Subcutaneous adipose tissue (tissue), 4 donors: ENCODE data around the gene NEUROD6. TPM values are rescaled to one million over a fixed set of nuclear protein-coding genes. Genes with fewer than 3 reads are reported as not detected.

Experiments
- total RNA-seq, 4 donors: library from RNA; depleted of rRNA; stranded (reverse); fragments of >200 nt; gene quantifications; one replicate each; pipeline ENCODE4 v1.1.0, GENCODE V29; 2016
- TF ChIP-seq, protein P1 (sequence below): fragments of 450-650 bp; IDR thresholded peaks from one replicate; pipeline ENCODE4 v1.5.1; 2016; ENCODE audit warnings: low read depth, mild to moderate bottlenecking, control low read depth, antibody characterized with exemption, moderate library complexity

Gene NEUROD6
- total RNA-seq, 4 donors from 2014 or later: not detected

DNA sequence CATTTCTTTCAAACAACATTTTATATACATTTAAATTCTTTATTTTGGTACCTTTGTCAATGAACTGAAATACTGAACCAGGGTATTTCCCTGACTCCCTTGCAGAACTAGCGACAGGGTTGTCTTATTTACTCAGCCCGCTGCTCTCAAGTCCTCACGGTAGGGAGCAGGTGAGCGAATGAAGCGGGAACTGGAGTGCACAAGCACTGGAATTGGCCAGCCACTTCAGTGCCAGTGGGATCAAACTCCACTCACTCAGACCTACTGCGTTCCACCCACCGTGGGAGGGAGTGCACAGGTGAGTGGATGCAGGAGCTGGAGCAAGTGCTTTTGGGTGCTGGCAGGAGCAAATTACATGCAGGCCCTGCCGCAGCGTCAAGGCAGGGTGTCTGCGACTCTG is 28.1 kb upstream of the NEUROD6 start:
- TF ChIP-seq, protein P1, sequence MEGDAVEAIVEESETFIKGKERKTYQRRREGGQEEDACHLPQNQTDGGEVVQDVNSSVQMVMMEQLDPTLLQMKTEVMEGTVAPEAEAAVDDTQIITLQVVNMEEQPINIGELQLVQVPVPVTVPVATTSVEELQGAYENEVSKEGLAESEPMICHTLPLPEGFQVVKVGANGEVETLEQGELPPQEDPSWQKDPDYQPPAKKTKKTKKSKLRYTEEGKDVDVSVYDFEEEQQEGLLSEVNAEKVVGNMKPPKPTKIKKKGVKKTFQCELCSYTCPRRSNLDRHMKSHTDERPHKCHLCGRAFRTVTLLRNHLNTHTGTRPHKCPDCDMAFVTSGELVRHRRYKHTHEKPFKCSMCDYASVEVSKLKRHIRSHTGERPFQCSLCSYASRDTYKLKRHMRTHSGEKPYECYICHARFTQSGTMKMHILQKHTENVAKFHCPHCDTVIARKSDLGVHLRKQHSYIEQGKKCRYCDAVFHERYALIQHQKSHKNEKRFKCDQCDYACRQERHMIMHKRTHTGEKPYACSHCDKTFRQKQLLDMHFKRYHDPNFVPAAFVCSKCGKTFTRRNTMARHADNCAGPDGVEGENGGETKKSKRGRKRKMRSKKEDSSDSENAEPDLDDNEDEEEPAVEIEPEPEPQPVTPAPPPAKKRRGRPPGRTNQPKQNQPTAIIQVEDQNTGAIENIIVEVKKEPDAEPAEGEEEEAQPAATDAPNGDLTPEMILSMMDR: no peak

DNA sequence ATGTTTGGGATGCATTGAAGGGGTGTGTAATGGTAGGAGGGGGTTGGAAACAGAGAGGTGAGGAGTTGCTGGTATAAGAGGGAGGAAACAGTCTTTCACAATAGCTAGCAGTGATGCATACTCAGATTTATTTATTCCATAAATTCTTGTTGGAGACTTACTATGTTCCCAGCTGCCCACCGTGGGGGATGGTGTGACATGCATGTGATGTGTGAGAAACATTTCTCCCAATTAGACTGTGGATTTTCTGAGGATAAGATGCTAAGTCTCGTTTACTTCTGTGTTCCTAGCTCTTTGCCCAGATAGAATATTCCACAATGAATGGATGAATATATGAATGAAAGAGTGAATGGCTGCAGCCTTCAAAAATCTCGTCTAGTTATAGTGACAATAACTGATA is 23.0 kb upstream of the NEUROD6 start:
- TF ChIP-seq, protein P1: no peak

DNA sequence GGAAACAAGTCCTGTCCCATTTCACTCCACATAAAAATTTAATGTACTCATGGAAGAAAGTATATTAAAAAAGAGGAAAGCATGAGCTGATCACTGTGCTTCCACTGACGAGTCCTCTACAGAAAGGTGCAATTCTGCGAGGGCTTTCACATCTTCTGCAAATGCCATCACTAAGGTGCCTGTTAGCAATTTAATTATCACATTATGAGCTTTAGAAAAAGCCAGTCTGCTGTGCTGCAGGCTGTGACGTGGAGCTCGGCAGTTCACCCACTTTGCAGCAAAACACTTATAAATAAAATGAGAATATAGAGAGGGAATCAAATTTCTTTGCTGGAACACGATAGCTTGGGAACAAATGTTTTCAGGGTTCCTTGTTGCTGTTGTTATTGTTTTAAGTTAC is 22.5 kb upstream of the NEUROD6 start:
- TF ChIP-seq, protein P1: no peak

DNA sequence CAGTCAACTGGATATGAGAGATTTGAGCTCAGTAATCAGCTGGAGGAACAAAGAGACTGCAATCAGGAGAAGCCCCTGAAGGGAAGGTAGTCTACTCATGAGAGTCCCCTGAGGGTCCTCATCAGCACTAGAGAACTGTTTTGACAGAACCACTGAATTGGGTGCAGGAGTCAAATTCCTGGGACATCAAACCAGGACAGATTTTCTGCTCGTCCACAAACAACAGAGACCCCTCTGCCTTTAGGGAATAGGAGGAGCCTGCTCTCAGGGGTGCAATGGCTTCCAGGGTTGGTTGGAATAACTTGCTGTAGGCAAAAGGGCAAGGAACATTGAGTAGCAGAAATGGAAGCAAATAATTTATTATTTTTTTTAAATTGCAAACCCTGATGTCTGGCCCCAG is 21.9 kb upstream of the NEUROD6 start:
- TF ChIP-seq, protein P1: no peak

DNA sequence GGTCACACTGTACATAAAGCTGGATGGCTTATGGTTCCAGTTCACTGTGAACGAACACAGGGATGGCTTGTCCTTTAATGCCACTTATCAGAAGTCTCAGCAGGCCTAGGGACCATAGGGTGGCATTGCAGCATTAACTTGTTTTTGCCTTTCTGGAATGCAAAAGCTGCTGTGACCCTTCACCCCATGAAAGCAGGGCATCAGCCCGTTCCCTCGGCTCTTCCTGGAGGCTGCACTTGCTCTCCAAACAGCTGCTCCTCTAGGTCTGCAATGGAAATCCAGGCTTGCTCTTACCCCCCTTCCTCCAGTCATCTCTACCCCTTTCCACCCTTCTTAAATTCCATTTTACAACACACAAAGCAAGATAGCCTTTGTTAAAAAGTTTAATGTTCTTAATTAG is 17.9 kb upstream of the NEUROD6 start:
- TF ChIP-seq, protein P1: no peak

DNA sequence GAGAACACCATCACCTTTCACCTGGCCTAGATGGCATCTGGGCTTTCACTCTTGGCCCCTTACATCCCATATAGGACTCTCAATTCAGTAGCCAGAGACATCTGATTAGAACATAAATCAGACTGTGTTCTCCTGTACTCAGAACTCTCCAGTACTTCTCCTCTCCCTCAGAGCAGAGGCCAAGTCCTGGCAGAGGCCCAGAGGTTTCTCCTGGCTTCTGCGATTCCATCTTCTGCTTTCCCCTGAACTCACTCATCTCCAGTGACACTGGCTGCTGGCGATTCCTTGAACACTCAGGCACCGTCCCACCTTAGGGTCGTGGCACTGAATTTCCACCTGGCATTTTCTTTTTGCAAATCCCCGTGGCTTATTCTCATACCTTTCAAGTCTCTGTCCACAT is 4.9 kb upstream of the NEUROD6 start:
- TF ChIP-seq, protein P1: no peak

- TF ChIP-seq, protein P1: no peak
These were observed 3.2 kb upstream of the NEUROD6 start for GRCh38 chr7:31343516-31344305.
